ENCODE measurements around the gene TBX4. TPM values are rescaled to one million over a fixed set of nuclear protein-coding genes. Genes with fewer than 3 reads are reported as not detected.
"Not testable (repeated sequence)": the region's sequence is repeated elsewhere in the genome, so short reads cannot be mapped to it uniquely, and the experiment has no call there.

The TBX4 gene
- total RNA-seq, 1 experiment from 2014 or later: 0.42 TPM

- DNase-seq (ENCODE audit: low read depth): no peak
Measured at GRCh38 chr17:61429274-61429673, 22.9 kb upstream of the TBX4 start.

- DNase-seq (ENCODE audit: low read depth): not testable (repeated sequence)
Measured at GRCh38 chr17:61429831-61430230, 22.4 kb upstream of the TBX4 start.

DNA sequence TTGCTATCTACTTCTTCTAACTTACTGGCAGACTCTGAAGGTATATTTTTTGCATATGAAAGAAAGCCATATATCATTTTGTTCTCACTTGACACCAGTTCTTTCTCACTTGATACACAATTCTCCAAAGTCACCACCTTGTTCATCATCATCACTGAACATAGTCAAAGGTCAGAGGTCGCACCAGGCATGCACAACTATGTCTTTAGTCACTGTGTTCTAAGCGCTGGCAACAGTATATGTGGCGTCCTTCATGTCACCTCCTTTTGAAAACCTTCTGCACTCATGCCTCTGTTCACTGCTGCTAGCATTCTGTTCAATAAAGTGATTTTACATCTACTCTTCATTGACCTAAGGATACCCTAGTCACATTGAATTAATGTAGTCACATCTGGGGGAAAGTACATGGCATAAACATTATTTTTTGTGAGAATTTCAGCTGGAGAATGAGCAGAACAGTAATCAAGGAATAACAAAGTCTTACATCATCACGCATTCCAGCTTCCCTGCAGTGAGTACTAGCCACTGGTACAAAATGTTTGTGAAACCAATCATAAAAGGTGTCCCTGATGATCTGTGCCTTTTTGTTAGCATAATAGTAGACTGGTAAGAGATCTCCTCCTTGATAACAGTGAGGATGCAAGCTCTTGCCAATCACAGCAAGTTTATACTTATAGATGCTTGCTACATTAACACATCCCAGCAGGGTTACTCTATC is 20.5 kb upstream of the TBX4 start:
- peak; percentile 65 for DNase-seq (ENCODE audit: low read depth)

GRCh38 chr17:61436273-61436672 is 15.9 kb upstream of the TBX4 start:
- DNase-seq (ENCODE audit: low read depth): no peak

DNA sequence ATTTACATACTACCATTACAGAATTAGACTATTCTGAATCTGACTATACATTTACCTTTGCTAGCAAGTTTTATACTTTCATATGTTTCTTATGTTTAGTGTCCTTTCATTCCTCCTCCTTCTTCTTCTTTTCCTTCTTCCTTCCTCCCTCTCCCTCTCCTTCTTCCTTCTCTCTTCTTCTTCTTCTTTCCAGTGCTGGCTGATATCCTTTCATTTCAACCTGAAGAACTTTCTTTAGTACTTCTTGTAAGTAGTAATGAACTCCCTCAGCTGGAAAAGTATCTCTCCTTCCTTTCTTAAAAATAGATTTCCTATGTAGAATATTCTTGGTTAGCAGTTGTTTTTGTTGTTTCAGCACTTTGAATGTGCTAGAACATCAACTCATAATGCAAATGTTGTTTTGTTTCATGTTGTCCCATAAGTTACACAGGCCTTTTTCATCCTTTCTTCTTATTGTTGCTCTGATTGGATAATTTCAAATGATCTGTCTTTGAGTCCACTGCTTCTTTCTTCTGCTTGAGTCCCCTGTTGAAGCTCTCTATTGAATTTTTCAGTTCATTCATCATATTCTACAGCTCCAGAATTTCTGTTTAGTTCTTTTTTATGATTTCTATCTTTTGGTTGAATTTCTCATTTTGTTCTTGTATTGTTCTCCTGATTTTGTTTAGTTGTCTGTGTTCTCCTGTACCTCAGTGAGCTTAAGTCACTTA is 15.1 kb upstream of the TBX4 start:
- no peak for DNase-seq (ENCODE audit: low read depth)

GRCh38 chr17:61440697-61441096 is 11.5 kb upstream of the TBX4 start:
- no peak for DNase-seq (ENCODE audit: low read depth)

- DNase-seq (ENCODE audit: low read depth): not testable (repeated sequence)
Measured at GRCh38 chr17:61441507-61441906, 10.7 kb upstream of the TBX4 start.

- no peak for DNase-seq (ENCODE audit: low read depth)
Measured at GRCh38 chr17:61442136-61442775, 10.0 kb upstream of the TBX4 start.

DNA sequence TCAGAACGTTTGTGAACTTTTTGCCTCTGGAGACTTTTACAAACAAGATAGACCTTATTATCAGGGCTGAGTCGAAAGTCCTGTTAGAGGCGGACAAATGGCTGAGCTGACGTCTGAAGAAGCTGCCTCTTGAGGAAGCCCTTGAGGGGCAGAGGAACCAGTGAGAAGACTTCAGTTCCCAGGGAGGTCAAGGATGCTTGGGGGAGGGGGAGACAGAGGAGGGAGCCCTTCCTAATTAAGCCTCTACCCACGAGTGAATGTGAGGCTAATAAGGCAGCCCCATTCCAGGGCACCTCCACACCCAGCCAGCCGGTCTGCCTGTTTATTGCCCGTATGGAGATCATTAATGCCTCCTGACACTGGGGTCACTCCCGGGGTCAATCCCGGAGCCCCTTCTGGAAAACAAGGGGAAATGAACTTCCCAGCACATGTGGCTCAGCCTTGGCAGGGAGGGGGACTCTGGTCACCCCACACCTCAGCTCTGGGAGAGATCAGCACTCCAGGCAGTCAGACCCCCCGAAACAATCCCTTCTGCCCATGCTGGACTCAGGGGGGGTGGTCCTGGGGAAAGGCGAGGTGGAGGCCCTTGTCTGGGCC is 9.2 kb upstream of the TBX4 start:
- no peak for DNase-seq (ENCODE audit: low read depth)

DNA sequence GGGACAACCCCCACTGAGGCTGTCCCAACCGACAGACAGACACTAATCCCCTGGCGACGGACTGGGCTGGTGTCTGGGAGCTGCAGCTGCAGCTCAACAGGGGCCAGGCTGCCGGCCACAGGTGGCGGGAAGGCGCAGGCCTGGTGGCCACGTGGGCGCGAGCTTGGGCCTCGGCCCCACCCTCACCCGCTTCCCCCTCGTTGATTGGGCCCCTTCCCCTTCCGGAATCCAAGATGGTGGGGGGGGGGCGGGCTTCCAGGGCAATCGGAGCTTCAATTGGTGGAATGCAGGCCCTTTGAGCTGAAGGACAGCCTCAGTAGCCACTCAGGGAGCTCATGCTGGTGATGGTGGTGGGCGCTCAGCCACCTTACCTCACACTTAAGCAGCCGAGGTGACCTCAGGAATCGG is 8.7 kb upstream of the TBX4 start:
- DNase-seq (ENCODE audit: low read depth): no peak

DNA sequence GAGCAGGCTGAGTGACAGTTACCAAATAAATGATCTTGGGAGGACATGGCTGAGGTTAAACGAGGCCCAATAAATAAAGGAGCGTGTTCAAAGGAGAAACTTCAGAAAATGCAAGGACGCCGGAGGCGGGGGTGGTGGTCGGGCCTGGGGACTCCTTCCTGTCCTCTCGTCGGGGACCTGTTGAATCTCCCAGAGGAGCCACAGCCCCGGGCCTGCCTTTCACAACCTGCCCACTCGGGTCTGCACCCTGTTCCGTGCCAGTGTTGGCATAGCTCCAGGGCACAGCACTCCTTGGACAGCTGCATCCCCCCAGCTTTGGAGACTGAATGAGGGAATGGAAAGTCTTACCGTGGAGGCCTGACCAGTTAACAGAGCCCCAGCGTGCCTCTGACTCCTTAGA is 8.1 kb upstream of the TBX4 start:
- no peak for DNase-seq (ENCODE audit: low read depth)

DNA sequence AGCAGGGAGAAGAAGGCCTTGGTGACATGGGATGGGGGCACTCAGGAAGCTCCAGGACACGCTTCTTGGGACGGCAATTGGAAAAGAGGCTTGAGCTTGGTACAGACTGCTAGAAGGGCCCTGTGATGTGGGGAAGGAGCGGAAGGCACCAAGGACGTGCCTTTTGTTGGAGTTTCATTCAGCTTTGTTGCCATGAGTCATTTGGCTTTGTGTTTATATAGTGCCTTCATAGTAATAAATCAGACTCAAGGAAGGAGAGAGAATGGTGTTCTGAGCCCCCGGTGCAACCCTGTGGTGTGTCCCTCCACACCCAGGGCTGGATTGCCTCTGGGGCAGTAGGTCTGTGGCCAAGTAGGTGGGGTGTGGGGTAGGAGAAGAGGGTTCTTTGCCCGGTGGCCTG is 7.4 kb upstream of the TBX4 start:
- DNase-seq (ENCODE audit: low read depth): peak; percentile 90

GRCh38 chr17:61447358-61447757 is 4.9 kb upstream of the TBX4 start:
- DNase-seq (ENCODE audit: low read depth): no peak

DNA sequence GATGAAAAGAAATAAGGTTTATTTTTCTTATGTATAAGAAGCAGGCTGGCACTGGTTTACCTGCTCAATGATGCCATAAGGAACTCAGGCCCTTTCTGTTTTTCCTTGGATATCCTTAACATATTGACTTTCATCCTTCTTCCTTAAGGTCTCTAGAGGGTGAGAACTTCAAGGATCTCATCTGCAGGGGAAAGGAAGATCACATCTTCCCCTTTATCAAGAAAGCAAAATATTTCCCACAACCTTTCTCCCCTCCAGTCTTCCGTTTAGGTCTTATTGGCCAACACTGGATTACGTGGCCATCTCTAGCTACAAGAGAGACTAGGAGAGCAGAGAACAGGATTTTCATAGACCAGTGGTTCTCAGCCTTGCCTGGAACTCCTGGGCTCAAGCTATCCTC is 4.2 kb upstream of the TBX4 start:
- DNase-seq (ENCODE audit: low read depth): no peak

DNA sequence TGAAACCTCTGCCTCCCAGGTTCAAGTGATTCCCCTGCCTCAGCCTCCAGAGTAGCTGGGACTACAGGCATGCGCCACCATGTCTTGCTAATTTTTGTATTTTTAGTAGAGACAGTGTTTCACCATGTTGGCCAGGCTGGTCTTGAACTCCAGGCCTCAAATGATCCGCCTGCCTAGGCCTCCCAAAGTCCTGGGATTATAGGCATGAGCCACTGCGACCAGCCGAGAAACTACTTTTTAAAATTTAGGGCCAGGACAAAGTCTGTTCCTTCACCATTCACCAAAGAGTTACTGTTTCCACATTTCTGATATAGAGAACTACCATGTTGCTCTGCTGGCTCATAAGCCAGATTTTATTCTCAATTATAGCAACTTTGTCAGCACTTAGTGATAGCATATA is 3.1 kb upstream of the TBX4 start:
- not testable (repeated sequence) for DNase-seq (ENCODE audit: low read depth)

- DNase-seq (ENCODE audit: low read depth): no peak
Measured at GRCh38 chr17:61449707-61450640, 2.2 kb upstream of the TBX4 start.

DNA sequence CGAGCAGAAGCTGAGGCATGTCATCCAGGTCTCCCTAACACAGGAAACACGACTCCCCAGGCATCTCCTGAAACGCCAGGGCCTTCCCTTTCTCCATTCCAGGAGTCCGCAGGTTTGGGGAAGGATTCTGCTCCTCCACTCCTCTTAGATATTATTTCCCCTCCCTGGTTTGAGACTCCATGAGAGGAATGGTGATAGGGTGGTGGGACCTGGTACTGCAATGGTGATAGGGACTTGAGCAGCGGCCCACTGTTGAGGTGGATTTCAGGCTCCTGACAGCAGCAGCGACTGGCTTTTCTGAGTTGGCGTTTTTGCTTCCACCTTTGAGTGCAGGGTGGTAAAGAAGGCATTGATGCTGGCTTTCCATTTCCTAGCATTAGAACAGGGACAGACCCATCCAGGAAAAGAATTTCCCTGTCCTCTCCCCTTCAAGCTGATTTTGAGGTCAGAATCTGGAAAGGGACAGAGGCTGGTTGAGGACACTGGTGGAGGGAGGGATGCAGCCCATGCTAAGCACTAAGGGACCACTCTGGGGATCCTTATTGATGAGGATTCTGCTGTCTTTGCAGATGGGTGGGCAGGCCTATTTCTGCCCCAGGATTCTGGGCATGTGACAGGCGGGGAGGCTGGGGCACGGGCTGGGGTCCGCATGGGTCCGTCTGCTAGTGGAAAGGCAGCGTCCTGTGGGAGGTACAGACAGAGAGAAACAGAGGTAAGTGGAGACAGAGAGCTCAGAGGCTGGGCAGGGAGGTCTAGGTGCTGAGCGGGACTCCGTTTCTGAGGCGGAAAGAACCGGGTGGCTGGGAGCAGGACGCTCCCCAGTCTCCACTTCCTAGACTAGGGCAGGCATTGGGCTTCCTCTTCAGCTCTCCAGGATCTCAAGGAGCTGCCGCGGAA is 1.3 kb upstream of the TBX4 start:
- no peak for DNase-seq (ENCODE audit: low read depth)

DNA sequence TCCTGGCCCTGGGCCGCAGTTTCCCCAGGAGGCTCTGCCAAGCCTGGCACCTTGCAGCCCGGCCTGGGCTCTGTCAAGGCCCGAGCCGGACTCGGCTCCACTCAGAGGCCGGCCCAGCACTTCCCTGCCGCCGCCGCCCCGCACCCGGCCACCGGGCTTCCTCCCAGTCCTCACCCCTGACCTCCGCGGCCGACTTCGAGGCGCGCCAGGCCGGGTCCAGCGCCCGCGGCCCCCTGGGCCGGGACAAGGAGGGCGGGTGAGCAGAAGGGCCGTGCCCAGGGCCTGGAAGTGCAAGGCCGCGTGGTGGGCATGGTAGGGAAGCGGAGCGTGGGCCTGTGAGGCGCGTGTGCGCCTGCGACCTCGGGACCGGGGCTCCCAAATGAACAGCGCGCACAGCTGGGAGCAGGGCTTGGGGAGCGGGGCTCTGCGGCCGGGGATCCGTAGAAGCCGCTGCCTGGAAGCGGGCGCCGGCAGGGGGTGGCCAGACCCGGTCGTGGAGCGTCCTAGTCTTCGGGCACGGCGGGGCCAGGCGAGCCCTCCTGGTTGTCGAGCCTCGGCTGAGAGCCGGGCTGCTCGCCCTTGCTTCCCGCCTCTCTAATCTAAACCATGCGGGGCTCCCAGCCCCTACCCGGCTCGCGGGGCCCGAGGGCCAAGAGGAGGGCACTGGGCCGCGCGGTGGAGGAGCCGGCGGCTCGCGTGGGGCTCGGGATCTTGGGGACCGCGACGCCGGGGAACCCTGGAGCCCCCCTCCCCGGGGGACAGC is 503 bp upstream of the TBX4 start:
- DNase-seq (ENCODE audit: low read depth): no peak

GRCh38 chr17:61453566-61454380 is 1.6 kb downstream of the TBX4 start:
- no peak for DNase-seq (ENCODE audit: low read depth)

Measured in M059J (cell line).